ENCODE results near the gene FUT7. TPM values are rescaled to one million over a fixed set of nuclear protein-coding genes. Genes with fewer than 3 reads are reported as not detected.
"Not testable (repeated sequence)": the region's sequence is repeated elsewhere in the genome, so short reads cannot be mapped to it uniquely, and the experiment has no call there.

FUT7 gene
- total RNA-seq, 1 experiment from 2014 or later = not detected

- DNase-seq (ENCODE audit: low spot score) = not testable (repeated sequence)
Observed at GRCh38 chr9:137004285-137004684, 27.6 kb downstream of the FUT7 start.

DNA sequence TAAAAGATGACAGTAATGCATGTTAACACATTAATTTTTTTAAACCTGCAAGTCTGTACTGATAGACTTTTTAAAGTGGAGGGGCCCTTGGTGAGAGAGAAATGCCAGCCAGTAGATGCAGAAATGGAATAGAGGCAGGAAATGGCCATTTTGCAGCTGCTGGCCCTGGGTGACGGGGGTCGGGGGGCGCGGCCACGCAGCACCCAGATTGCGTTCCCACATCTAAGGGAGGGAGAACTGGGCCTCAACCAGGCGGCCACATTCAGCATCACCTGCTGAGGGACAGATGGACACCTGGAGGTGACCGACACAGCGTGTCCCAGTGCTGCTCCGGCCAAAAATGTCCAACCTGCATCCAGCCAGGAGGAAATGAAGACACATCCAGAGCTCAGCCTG lies 29.2 kb downstream of the FUT7 start:
- no peak for DNase-seq (ENCODE audit: low spot score)

DNA sequence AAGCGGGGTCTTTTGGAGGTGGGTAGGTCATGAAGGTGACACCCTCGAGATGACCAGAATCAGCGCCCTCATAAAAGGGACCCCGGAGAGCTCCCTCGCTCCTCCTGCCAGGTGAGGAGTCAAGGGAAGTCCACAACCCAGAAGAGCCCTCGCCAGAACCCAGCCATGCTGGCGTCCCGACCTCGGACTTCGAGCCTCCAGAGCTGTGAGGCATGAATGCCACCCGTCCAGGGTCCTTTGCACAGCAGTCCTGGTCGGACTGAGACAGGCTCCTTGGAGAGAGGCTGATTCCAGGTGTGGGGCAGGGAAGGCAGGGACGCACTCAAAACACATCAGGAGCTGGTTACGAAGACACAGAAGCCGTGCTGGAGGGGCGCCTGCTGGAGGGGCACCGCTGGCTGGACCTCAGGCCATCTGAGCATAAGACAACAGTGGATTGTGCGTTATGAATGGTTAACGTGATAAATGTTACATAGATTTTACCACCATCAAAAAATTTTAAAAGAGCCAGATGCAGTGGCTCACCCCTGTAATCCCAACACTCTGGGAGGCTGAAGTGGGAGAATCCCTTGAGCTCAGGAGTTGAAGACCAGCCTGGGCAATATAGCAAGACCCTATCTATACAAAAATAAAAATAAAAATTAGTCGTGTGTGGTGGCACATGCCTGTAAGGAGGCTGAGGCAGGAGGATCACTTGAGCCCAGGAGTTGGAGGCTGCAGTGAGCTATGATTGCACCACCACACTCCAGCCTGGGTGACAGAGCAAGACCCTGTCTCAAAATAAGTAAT lies 29.8 kb downstream of the FUT7 start:
- no peak for DNase-seq (ENCODE audit: low spot score)

DNA sequence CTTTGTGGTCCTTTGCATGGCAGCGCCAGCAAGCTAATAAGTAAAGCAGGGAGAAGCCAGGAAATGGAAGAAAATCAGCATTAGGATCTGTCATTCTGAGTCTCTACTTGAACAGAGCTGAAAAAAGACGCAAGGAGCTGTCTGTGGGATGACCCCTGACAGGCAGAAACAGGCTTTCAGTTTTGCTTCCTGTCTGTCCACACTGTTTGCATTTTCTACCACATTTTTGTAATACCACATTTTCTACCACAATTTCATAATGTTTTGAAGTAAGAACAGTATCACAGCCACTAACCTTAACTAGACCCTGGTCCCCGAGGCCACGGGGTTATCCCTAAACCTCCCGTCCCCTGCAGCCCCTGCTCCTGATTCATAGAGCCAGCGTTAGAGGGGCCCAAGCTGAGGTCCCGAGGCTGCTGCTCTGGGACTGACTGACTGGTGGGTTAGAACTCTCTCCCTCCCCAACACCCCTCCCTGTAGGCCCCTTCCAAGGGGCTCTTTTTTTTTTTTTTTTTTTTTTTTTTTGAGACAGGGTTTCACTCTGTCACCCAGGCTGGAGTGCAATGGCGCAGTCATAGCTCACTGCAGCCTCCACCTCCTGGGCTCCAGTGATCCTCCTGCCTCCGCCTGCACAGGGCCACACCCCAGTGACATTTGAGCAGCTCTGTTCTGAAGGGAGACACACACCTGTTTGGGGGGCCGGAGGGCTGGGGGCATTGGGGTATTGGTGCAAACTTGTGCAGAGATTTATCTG lies 31.5 kb downstream of the FUT7 start:
- no peak for DNase-seq (ENCODE audit: low spot score)

GRCh38 chr9:136997830-136998234 lies 34.1 kb downstream of the FUT7 start:
- DNase-seq (ENCODE audit: low spot score) = no peak

GRCh38 chr9:136997371-136997770 lies 34.5 kb downstream of the FUT7 start:
- no peak for DNase-seq (ENCODE audit: low spot score)

GRCh38 chr9:136996361-136997292 lies 35.3 kb downstream of the FUT7 start, which contains the start of gene CLIC3:
Gene CLIC3, minus strand, starts transcription at chr9:136996568. Its CDS starts 25 bp downstream, at chr9:136996543.
- no peak for DNase-seq (ENCODE audit: low spot score)

DNA sequence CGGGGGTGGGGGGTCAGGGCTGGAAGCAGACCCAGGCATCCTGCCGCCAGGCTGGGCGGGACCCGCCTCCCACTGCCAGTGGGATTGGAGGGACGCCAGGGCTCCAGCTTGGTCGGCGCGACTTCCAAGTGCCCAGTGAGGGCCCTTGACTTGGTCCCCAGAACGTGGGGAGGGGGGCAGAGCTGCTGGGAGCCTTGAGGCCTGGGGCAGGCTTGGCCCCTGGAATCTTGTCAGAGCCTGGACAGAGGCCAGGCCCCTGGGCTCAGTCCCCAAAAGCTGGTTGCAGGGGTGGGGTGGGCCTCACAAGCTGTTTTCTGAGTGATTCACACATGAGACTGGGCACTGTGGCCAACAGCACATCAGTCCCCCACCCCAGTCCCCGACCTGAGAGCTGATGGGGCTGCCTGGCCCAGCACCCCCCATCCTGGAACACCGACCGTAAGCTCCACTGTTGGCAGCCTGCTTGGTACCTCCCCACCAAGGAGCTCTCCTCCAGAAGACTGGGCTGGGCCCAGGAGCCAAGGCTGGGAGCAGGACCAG lies 36.0 kb downstream of the FUT7 start:
- no peak for DNase-seq (ENCODE audit: low spot score)

DNA sequence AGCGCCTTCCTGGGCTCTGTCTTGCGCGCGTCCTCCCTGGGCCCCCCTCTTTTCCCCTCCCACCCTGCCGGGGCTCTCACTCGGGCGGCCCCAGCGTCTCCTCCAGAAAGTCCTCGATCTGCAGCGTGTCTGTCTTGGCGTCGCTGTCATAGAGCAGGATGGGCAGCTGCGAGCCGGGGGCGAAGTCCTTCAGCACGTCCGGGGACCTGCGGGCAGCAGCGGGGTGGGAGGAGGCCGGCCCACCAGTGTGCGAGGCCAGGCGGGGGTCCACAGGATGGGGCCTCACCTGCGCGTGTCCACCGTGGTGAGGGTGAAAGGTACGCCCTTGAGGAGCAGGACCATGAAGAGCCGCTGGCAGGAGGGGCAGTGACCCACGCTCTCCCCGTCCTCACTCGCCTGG lies 36.5 kb downstream of the FUT7 start:
- DNase-seq (ENCODE audit: low spot score) = no peak

GRCh38 chr9:136994888-136995230 lies 37.0 kb downstream of the FUT7 start:
- no peak for DNase-seq (ENCODE audit: low spot score)

DNA sequence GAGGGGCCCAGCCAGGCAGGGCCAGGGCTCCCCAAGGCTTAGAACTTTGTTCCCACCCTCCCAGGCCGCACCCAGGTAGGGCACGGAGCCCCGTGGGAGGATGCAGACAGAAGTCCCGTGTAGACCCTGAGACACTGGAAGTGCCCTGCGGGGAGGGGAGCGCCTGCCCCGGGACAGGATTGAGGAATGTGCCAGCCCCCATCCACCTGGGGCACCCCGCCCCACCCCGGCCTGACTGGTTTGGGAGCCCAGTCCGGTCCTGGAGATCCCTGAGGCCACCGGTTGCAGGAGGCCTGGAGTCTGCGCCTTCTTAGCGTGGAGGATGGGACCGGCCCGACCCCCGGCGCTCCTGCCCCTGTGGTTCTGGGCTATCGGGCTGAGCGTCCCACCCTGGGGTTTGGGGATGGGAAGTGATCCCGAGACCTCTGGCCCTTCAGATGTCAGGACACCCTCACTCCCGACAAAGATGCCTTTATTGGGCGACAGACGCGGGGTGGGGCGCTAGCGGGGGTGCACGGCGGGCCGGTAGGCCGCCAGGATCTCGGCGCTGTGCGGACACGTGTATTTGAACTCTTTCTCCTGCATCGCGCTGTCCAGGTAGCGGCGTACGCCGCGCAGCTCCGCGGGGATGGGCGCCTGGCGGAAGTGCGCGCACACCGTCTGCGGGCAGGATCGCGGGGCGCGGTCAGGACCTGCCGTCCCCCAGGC lies 37.6 kb downstream of the FUT7 start:
- no peak for DNase-seq (ENCODE audit: low spot score)

- no peak for DNase-seq (ENCODE audit: low spot score)
Observed at GRCh38 chr9:136992819-136993369, 39.0 kb downstream of the FUT7 start.

- peak; percentile 75 for DNase-seq (ENCODE audit: low spot score)
Observed at GRCh38 chr9:136991993-136992818, 39.7 kb downstream of the FUT7 start, which contains the start of gene PAXX. Gene PAXX, plus strand, starts transcription at chr9:136992422. Its CDS starts 22 bp downstream, at chr9:136992444.

DNA sequence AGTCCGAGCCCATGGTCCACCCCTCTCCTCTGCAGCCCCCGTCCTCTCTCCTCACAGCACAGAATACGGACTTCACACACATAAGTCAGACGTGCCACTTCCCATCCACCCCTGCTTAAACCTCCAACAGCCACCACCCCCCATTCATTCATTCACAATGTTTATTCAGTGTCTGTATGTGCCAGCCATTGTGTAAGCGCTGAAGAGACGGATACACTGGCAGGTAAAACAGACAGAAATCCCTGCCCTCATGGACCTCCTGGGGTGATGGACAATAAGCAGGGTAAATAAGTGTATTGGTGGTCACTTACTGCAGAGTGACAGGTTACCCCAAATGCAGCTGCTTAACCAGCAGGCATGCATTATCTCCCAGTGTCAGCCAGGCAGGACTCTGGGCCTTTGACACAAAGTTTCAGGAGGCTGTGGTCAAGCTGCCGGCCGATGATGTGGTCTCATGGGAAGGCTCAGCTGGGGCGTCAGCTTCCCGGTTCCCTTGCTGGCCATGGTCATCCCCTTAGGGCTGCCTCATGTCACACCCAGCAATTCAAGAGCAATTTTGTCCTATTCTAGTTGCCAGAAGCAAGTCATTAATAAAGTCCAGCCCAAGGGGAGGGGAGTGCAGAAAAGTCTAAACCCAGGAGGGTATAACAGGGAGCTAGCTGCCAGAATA lies 41.5 kb downstream of the FUT7 start:
- DNase-seq (ENCODE audit: low spot score) = no peak

GRCh38 chr9:136988872-136989271 lies 43.0 kb downstream of the FUT7 start:
- no peak for DNase-seq (ENCODE audit: low spot score)

DNA sequence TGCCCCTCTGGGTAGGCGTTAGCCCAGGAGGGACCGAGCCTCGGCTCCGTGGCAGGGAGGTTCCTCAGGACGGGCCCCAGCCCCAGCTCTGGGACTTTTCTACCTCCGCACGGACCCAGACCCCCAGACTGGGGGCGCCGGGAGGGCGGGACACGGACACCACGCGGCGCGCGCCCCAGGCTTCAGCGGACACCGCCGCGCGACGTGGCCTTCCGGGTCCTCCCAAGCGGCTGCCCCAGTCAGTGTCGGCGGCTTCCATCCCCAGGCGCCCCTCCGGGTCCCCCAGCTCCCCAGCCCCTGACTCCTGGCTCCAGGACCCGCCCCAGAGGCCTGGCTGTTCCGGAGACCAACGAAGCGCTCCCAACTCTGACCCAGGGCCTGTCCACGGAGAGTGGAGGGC lies 46.0 kb downstream of the FUT7 start:
- no peak for DNase-seq (ENCODE audit: low spot score)

DNA sequence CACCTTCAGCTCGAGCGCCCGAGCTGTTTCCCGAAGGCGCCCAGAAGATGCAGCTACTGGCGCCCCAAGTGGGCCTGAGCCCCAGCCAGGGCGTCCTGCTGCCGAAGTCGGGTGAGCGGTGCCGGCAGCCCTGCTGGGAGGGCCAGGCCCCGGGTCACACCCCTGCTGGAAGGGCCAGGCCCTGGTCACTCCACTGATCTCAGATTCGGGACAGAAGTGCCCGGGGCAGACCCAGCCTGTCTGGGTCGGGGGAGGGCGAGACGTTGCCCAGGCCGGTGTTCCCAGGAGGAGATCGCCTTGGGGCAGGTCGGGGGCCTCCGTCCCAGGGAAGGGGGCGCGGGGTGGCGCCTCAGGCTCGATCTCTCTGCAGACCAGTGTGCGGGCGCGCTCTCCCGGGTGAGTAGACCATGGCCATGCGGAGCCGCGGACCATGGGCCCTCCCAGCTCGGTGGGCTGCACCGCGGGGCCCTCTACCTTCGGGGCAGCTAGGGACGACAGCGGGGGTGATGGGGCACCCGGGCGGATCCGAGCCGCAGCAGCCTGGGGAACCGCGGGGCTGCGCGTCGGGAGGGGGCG lies 46.8 kb downstream of the FUT7 start:
- no peak for DNase-seq (ENCODE audit: low spot score)

DNA sequence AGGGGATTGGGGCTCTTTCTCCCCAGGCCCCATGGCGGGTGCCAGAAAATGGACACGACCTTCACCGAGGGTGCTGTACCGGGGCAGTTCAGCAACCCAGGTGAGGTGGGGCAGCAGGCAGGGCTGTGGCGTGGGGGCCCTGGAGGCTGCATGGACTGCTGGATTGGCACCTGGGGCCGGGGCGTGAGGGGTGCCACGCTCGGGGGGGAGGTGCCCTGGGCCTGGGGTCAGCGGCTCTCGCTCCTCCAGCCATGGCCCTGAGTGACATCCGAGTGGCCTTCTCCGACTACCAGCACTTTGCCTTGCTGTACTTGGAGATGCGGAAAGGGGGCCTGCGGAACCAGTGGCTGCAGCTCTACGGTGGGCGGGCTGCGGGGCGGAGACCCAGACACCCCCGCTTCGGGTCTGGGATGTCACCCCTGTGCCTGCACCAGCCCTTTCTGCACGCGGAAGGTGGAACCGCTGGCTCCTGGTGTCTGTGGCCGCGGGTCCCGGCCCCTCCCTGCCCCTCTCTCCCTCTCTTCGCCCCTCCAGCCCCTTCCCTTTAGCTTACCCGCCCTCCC lies 47.3 kb downstream of the FUT7 start:
- no peak for DNase-seq (ENCODE audit: low spot score)
